GM19452 (cell line): ENCODE measurements around the gene MIA3.
"Not testable (repeated sequence)": the region's sequence is repeated elsewhere in the genome, so short reads cannot be mapped to it uniquely, and the experiment has no call there.

ENCODE experiments used
- ATAC-seq: cut with Tn5 transposase; IDR thresholded peaks from one replicate; pipeline ENCODE4 v1.9.1; 2021; ENCODE audit not compliant: unreplicated experiment

The MIA3 gene

GRCh38 chr1:222618001-222618879 is at the start of gene MIA3:
Gene MIA3 (plus strand): TSS chr1:222618097. CDS start chr1:222618111, 14 bp downstream.
- ATAC-seq = peak; percentile 50

DNA sequence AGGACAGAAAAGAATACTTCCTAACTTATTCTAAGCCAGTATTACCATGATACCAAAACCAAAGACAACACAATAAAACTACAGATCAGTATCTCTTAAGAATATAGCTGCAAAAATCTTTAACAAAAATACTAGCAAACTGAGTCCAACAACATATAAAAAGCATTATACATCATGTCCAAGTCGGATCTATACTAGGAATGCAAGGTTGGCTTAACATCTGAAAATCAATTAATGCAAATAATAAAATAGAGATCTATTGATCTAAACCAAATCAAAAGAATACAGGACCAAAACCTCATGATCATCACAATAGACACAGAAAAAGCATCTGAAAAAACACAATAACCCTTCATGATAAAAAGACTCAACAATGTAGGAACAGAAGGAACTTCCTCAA is 47.1 kb upstream of the MIA3 start:
- no peak for ATAC-seq

DNA sequence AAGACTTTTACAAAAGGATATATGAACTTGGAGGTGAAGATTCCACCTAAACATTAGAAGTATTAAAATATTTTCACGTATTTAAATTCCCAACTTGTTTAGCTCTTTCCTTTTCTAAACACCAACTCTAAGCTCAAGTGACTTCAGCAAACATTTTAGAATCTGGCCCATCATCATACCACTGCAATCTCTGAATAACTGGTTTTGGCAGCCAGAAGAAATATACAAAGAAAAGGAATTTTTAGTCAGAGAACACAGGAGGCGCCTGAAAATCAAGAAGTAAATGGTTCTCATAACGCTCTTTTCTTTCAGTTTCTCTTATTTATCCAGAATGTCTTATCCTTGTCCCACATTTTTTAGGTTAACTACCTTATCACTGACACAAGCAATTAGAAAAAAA is 38.6 kb upstream of the MIA3 start:
- no peak for ATAC-seq

DNA sequence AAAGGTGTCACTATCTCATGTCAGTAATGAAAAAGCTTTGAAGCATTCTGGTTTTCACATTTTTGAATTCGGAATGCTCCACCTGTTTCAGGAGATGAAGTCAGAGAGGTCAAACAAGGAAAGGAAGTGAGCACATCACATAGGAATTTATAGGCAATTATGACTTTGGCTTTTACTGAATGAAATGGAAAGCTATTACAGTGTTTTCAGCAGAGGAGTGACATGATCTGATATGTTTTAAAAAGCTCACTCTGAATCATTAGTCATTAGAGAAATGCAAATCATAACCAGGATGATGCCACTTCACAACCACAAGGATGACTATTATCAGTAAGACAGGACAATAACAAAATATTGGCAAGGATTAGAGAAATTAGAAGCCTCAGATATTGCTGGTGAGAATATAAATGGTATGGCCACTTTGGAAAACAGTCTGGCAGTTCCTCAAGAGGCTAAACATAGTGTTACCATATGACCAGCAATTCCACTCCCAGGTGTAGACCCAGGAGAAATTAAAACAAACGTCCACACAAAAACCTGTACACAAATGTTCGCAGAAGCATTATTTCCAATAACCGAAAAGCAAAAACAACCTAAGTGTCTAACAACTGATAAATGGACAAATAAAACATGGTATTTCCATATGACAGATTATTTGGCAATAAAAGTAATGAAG is 35.7 kb upstream of the MIA3 start:
- peak; percentile 68 for ATAC-seq

GRCh38 chr1:222583079-222583478 is 34.8 kb upstream of the MIA3 start:
- ATAC-seq = peak; percentile 80

GRCh38 chr1:222586842-222587241 is 31.1 kb upstream of the MIA3 start:
- no peak for ATAC-seq

DNA sequence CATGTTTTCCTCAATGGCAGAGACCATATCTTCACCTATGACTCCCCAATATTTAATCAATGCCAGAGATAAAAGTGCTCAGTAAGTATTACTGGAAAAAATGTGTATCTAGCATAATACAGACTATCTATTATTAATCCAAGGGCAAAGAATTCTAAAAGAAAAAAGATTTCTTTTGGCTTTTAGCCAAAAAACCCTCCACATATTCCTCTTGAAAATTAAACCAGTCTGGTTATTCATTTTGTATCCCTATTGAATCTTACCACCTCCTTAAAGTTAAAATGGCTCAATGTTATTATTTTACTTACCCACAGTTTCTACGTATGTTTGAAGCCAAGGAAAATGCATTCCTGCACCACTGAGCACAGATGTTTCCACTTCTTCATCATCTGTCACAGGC is 29.8 kb upstream of the MIA3 start:
- ATAC-seq = no peak

- peak; percentile 100 for ATAC-seq
Observed at GRCh38 chr1:222589462-222590302, 28.2 kb upstream of the MIA3 start, which contains the start of gene TAF1A. Gene TAF1A (minus strand): TSS chr1:222589933.

GRCh38 chr1:222592171-222592570 is 25.7 kb upstream of the MIA3 start:
- ATAC-seq = no peak

- no peak for ATAC-seq
Observed at GRCh38 chr1:222594789-222595188, 23.1 kb upstream of the MIA3 start.

DNA sequence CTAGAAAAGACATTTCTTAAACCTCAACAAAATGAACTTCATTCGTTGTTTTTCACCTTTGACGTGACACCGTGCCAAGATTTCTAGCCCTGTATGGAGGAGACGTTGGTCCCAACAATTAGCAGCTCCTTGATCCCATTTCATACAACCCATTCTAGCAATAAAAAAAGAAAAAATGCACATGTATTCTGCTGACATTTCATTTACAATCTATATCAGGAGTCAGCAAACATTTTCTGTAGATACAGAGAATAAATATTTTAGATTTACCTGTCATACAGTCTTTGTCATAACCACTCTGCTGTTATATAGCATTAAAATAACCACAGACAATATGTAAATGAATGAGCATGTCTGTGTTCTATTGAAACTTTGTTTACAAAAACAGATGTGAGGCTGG is 21.2 kb upstream of the MIA3 start:
- no peak for ATAC-seq

DNA sequence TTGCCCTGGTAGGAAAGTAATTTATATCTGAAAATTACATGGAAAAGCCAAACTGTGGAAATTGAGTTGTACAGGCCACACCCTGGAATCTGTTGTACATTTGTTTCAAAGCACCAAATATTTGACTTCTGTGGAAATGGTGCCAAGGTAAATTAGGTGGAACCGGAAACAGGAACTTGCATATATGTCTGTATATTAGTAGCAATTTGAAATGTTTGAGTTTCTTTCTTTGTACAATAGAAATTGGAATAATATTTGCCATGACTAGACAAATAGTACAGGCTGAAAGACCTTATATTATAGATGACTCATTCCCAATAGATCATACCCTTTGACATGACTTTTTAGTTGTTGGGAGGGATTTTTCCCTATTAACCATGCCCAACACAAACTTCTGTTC is 17.6 kb upstream of the MIA3 start:
- ATAC-seq = no peak

DNA sequence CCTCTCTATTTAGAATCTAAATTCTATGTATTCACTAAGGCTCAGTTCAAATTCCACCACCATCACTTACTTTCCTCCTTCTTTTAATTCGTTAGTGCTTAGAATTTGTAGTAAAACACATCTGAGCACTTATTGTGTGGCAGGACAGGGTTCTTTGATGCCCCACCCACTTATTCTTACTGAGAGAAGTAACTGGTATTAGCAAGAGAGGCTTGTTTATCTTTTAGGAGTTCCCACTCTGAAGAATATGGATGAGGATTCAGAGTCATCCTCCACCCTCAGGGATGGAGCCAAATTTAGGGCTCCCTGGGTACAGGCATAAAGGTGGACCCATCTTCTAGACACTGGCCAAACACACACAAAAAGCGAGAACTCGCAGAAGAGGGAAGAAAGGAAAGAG is 16.6 kb upstream of the MIA3 start:
- no peak for ATAC-seq

GRCh38 chr1:222606757-222607156 is 11.1 kb upstream of the MIA3 start:
- no peak for ATAC-seq

DNA sequence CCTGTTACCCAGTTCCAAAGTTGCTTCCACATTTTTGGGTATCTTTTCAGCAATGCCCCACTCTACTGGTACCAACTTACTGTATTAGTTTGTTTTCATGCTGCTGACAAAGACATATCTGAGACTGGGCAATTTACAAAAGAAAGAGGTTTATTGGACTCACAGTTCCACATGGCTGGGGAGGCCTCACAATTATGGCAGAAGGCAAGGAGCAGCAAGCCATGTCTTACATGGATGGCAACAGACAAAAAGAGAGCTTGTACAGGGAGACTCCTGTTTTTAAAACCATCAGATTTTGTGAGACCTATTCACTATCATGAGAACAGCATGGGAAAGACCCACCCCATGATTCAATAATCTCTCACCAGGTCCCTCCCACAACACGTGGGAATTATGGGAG is 8.8 kb upstream of the MIA3 start:
- ATAC-seq = not testable (repeated sequence)

DNA sequence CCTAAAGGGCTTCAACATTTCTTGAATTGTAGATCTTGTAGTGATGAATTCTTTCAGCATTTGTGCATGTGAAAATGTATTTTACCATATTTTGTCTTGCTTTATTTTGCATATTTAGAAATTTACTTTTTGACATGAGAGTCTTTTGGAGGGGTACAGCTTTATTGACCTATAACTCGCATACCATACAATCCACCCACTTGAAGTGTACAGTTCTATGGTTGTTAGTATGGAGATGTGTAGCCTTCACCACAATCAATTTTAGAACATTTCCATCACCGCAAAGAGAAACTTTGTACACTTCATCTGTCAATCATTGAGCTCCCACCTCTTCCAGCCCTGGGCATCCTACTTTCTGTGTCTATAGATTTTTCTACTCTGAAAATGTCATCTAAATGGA is 7.2 kb upstream of the MIA3 start:
- ATAC-seq = no peak

DNA sequence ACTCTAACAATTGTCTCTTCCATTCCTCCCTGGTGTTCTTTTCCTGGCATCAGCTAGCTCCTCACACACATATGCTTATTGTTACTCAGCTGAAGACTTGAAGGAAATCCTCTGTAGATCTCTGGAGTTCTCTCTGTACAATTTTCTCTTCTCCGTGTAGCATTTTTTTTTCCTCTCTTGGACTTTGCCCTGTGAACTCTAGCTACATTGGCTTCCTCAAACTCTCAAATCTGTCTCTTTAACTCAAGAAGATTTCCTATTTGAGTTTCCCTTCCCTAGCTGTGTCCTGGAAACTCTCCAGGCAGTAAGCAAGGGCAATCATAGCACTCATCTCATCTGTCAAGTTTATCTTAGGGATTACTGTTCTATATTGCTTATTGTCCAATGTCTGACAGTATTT is 4.3 kb upstream of the MIA3 start:
- ATAC-seq = no peak

- ATAC-seq = no peak
Observed at GRCh38 chr1:222616525-222616924, 1.4 kb upstream of the MIA3 start.

DNA sequence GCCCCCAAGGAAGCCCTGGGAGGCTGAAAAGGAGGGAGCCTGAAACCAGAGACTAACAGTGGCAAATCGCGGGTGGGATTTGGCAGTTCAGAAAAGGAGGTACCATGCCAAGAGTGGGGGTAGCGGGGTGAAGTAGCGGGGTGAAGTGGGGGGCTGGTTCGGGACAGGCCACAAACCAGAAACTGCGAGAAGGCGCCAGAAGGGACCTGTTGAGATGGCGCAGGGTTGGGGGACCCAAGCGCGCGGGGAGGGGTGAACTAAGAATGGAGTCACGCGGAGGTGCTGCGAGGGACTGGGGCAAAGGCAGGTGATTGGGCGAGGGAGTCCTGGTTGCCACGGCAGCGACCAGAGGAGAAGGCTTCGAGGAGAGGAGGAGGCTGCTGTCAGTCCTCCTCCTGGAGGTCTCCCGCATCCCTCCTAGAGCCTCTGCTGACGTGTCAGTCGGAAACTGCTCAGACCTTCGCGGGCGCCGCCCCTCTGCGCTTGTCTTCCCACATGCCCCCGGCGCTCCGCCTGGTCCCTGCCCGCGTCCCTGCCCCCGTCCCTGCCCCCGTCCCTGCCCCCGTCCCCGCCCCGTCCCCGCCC is 438 bp upstream of the MIA3 start:
- peak; percentile 75 for ATAC-seq

DNA sequence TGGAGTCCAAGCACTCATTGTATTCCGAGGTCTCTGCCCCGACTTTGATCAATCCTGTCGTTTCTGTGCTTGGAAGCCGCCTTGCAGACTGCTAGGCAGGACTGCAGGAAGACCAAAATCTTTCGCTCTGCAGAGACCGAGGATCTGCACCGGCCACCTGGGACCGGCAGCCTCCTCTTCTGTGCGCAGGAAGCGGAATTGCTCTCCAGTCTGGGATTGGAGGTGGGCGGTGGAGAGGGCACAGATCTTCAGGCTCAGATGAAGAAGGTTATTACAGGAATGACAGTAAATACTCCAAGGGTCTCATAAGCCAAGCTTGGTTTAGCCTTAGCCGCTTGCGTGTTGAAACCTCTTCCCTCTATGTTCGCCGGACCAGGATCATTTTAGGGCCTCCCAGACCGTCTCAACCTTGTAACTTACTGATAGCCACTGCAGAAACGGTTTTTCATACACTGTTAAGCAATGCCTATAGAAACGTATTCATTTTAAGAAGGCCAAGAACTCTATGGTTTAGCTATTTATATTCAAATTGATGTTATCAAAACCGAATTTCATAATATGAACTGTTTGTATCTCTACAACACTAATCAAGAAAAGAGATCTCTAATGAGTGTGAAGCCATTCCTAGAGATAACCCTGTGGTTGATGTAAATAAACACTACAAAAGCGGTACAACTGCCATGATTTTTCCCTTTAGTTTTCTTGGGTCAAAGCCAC is 1.1 kb downstream of the MIA3 start:
- ATAC-seq = no peak
